Natural killer cell (primary cell): Measurements from ENCODE around the gene TLE6. TPM values are rescaled to one million over a fixed set of nuclear protein-coding genes. Genes with fewer than 3 reads are reported as not detected.

ENCODE experiments used
- ATAC-seq, 3 donors: fragments of 150-1000 bp in 2 of 3; fragments of 200-7000 bp in 1 of 3; cut with Tn5 transposase; 1 replicate in 1 of 3; 2 replicates in 2 of 3; pipeline ENCODE4 v1.10.0; 2021; ENCODE audit warnings: mild to moderate bottlenecking in 2 of 3, moderate library complexity in 2 of 3
- DNase-seq, 2 donors: peaks; one replicate each; pipeline versions ENCODE4 v3.0.0 to v3.0.0-alpha.2; 2013 to 2021; ENCODE audit warnings: mixed read lengths in 1 of 2
- H3K27ac ChIP-seq: one replicate; pipeline ENCODE4 v1.5.1; 2013; ENCODE audit warnings: mild to moderate bottlenecking, low read length
- H3K27me3 ChIP-seq: one replicate; pipeline ENCODE4 v1.6.1; 2013; ENCODE audit warnings: low read length; ENCODE audit not compliant: control insufficient read depth, insufficient read depth
- H3K36me3 ChIP-seq: one replicate; pipeline ENCODE4 v1.6.1; 2013; ENCODE audit warnings: low read length; ENCODE audit not compliant: control insufficient read depth, insufficient read depth
- H3K4me1 ChIP-seq: one replicate; pipeline ENCODE4 v1.6.1; 2013; ENCODE audit warnings: low read length; ENCODE audit not compliant: control insufficient read depth, insufficient read depth
- H3K4me3 ChIP-seq: one replicate; pipeline ENCODE4 v1.5.1; 2013; ENCODE audit warnings: low read length
- H3K9me3 ChIP-seq: one replicate; pipeline ENCODE4 v1.6.1; 2013; ENCODE audit warnings: low read length; ENCODE audit not compliant: control insufficient read depth, insufficient read depth
- H3K27ac Mint-ChIP-seq, 2 donors: one replicate each; pipeline ENCODE4 v1.8.0; 2022; ENCODE audit warnings: mild to moderate bottlenecking in 2 of 2, mixed read lengths in 2 of 2, moderate library complexity in 1 of 2
- H3K27me3 Mint-ChIP-seq, 2 donors: one replicate each; pipeline ENCODE4 v1.8.0; 2022; ENCODE audit warnings: low read depth in 2 of 2, mixed read lengths in 2 of 2
- H3K36me3 Mint-ChIP-seq: one replicate; pipeline ENCODE4 v1.8.0; 2022; ENCODE audit warnings: mixed read lengths
- H3K4me1 Mint-ChIP-seq, 2 donors: one replicate each; pipeline ENCODE4 v1.8.0; 2022; ENCODE audit warnings: mixed read lengths in 2 of 2
- H3K4me3 Mint-ChIP-seq: one replicate; pipeline ENCODE4 v1.8.0; 2022; ENCODE audit warnings: mild to moderate bottlenecking, moderate library complexity, mixed read lengths
- H3K9me3 Mint-ChIP-seq, 2 donors: one replicate each; pipeline ENCODE4 v1.8.0; 2022; ENCODE audit warnings: mixed read lengths in 2 of 2
- CTCF ChIP-seq: fragments of 200-600 bp; IDR thresholded peaks from one replicate; pipeline ENCODE4 v1.8.0; 2022; ENCODE audit warnings: antibody characterized with exemption
- WGBS: methylation state at CpG from one replicate; pipeline ENCODE4 v1.1.7; 2013; ENCODE audit warnings: missing lambda C conversion rate; ENCODE audit not compliant: insufficient coverage; 5-methylcytosine and 5-hydroxymethylcytosine counted together
- intact Hi-C: fragments of 100-400 bp; cut with micrococcal nuclease; formaldehyde crosslinking; loops from one replicate; pipeline ENCODE4 v1.14.2; 2022
- total RNA-seq, 4 donors: library from RNA; stranded (reverse); fragments of 120-200 nt in 1 of 4; gene quantifications; one replicate each; pipeline versions ENCODE4 v1.2.3 to v1.2.4, GENCODE V29; 2013 to 2022

The TLE6 gene
- total RNA-seq, 3 donors from 2014 or later (not counting 1 experiment from before 2014, with no cell fraction given) = 0.49 to 2.2 TPM; not detected in 1

GRCh38 chr19:2976609-2977000 lies 759 bp upstream of the TLE6 start:
- H3K36me3 Mint-ChIP-seq = no peaks in the 10 kb centered on the region
- WGBS = 18% methylated on average over 14 of the region's 15 CpGs
- H3K9me3 Mint-ChIP-seq = no peaks in the 10 kb centered on the region
- intact Hi-C loops = loop anchor here (10.0 kb wide), 1 partner anchor 58 kb away; no protein-coding TSS in a partner anchor
- peak overlapping the region; percentile 71 for H3K4me3 ChIP-seq
- no peaks in the 10 kb centered on the region for H3K27me3 ChIP-seq
- peak overlapping the region; percentile 45 to 89 for H3K27ac Mint-ChIP-seq
- TF ChIP-seq CTCF = no peak
- no peaks in the 10 kb centered on the region for H3K9me3 ChIP-seq
- no peak for DNase-seq
- peaks cover 10 to 24% of the 10 kb centered on the region in 2 donors for H3K4me1 Mint-ChIP-seq
- H3K4me3 Mint-ChIP-seq = peak overlapping the region; percentile 88
- H3K27ac ChIP-seq = no peak overlapping the region
- peaks cover 23% of the 10 kb centered on the region for H3K4me1 ChIP-seq
- H3K27me3 Mint-ChIP-seq = peaks cover 2 to 6% of the 10 kb centered on the region in 2 donors
- no peaks in the 10 kb centered on the region for H3K36me3 ChIP-seq
- ATAC-seq = no peak

- TF ChIP-seq CTCF = no peak
- Histone ChIP-seq H3K9me3 (no peaks in the 10 kb centered on the region), H3K27me3 (no peaks in the 10 kb centered on the region), H3K4me3 (no peak overlapping the region), H3K27ac (no peak overlapping the region), H3K36me3 (no peaks in the 10 kb centered on the region), H3K4me1 (peaks cover 23% of the 10 kb centered on the region)
- Mint-ChIP-seq H3K27me3 (peaks cover 8 to 16% of the 10 kb centered on the region in 2 donors), H3K4me3 (peak overlapping the region; percentile 70), H3K36me3 (no peaks in the 10 kb centered on the region), H3K27ac (peak overlapping the region; percentile 45 to 89), H3K4me1 (peaks cover 10 to 24% of the 10 kb centered on the region in 2 donors), H3K9me3 (no peaks in the 10 kb centered on the region)
- intact Hi-C loops = loop anchor here (10.0 kb wide), 1 partner anchor 57 kb away; no protein-coding TSS in a partner anchor
- ATAC-seq (no peak), DNase-seq (no peak)
- WGBS = 84% methylated on average over 9 of the region's 10 CpGs
Observed at GRCh38 chr19:2977746-2978138, 378 bp downstream of the TLE6 start.

GRCh38 chr19:2978166-2978767 lies 903 bp downstream of the TLE6 start:
- no peaks in the 10 kb centered on the region for H3K36me3 ChIP-seq
- ATAC-seq = no peak
- H3K9me3 Mint-ChIP-seq = no peaks in the 10 kb centered on the region
- H3K4me3 ChIP-seq = no peak overlapping the region
- H3K9me3 ChIP-seq = no peaks in the 10 kb centered on the region
- no peaks in the 10 kb centered on the region for H3K27me3 ChIP-seq
- H3K27ac ChIP-seq = no peak overlapping the region
- peaks cover 8 to 21% of the 10 kb centered on the region in 2 donors for H3K27me3 Mint-ChIP-seq
- intact Hi-C loops = loop anchor here (10.0 kb wide), 1 partner anchor 57 kb away; no protein-coding TSS in a partner anchor
- 89% methylated on average over 11 of the region's 11 CpGs for WGBS
- H3K4me1 Mint-ChIP-seq = peaks cover 10 to 28% of the 10 kb centered on the region in 2 donors
- H3K4me1 ChIP-seq = peaks cover 23% of the 10 kb centered on the region
- no peak for DNase-seq
- no peaks in the 10 kb centered on the region for H3K36me3 Mint-ChIP-seq
- no peak overlapping the region for H3K4me3 Mint-ChIP-seq
- H3K27ac Mint-ChIP-seq = peak overlapping the region in 1 of 2 donors; percentile 89
- TF ChIP-seq CTCF = no peak
